GM10248 (cell line): Measurements from ENCODE around the gene CAMTA1.
"Not testable (repeated sequence)": the region's sequence is repeated elsewhere in the genome, so short reads cannot be mapped to it uniquely, and the experiment has no call there.

Source experiments
- CTCF ChIA-PET: fragments of 300-600 bp; sonication (Branson Sonifier 250); formaldehyde crosslinking; extraction: SDS; loops from one replicate; lab custom pipeline; 2021; ENCODE audit warnings: antibody characterized with exemption; lab: Yijun Ruan, JAX
- POLR2A ChIA-PET: fragments of 350-650 bp; sonication (Branson Sonifier 250); formaldehyde crosslinking; extraction: SDS; loops from one replicate; lab custom pipeline; 2020; ENCODE audit warnings: antibody characterized with exemption; lab: Yijun Ruan, JAX
- DNase-seq: peaks from one replicate; pipeline ENCODE4 v3.0.0; 2012; ENCODE audit errors: extremely low spot score
- CTCF ChIP-seq: IDR thresholded peaks from 2 replicates; pipeline ENCODE4 v1.5.1; 2012; ENCODE audit warnings: mild to moderate bottlenecking, low read depth; ENCODE audit errors: extremely low read depth, missing control alignments, control extremely low read depth

Gene CAMTA1

GRCh38 chr1:7705048-7705907 lies 920.0 kb downstream of the CAMTA1 start:
- no peak for TF ChIP-seq CTCF
- no peak for DNase-seq
- CTCF ChIA-PET: interaction anchor here (0.7 to 2.2 kb wide), 6 partner anchors 12 to 48 kb away, joined by 3 to 7 read pairs (median 4); no protein-coding TSS in a partner anchor
- POLR2A ChIA-PET: no interaction called here

GRCh38 chr1:7705908-7706216 lies 920.6 kb downstream of the CAMTA1 start:
- ChIA-PET POLR2A (no interaction called here), CTCF (interaction anchor here (1.2 to 2.2 kb wide), 2 partner anchors 37 to 38 kb away, joined by 3 to 7 read pairs; no protein-coding TSS in a partner anchor)
- TF ChIP-seq CTCF: no peak
- DNase-seq: no peak

- POLR2A ChIA-PET: no interaction called here
- no peak for DNase-seq
- no peak for TF ChIP-seq CTCF
- CTCF ChIA-PET: interaction anchor here (1.2 kb wide), 1 partner anchor 12 kb away, joined by 3 read pairs; no protein-coding TSS in a partner anchor
Measured at GRCh38 chr1:7707527-7707926, 922.3 kb downstream of the CAMTA1 start.

DNA sequence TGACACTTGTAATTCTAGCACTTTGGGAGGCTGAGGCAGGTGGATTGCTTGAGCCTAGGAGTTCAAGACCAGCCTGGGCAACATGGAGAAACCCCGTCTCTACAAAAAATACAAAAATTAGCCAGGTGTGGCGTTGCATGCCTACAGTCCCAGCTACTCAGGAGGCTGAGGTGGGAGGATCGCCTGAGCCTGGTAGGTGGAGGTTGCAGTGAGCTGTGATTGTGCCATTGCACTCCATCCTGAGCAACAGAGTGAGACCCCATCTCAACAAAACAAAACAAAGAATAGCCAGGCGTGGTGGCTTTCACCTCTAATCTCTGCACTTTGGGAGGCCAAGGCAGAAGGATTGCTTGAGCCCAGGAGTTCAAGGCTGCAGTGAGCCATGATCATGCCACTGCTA lies 922.8 kb downstream of the CAMTA1 start:
- CTCF ChIA-PET: interaction anchor here (3.0 kb wide), 1 partner anchor 12 kb away, joined by 14 read pairs; no protein-coding TSS in a partner anchor

DNA sequence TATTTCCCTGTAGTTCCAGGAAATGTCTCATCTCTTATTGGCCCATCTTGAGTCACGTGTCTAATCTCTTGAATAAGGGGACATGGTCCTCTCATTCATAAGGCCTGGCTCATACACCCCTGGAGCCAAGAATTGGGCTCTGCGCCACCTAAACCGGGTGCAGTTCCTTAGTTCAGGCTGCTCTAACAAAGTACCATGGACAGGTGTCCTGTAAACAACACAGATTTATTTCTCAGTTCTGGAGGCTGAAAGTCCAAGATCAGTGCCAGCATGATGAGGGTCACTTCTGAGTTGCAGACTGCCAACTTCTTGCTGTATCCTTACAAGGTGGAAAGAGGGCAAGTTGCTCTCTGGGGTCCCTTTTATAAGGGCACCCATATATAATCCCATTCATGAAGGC lies 925.6 kb downstream of the CAMTA1 start:
- CTCF ChIA-PET: interaction anchor here (1.0 to 3.0 kb wide), 3 partner anchors 9 to 42 kb away, joined by 3 to 14 read pairs (median 3); no protein-coding TSS in a partner anchor
- DNase-seq: no peak
- POLR2A ChIA-PET: no interaction called here
- no peak for TF ChIP-seq CTCF

More for the DNA sequence above, 922.8 kb downstream of the CAMTA1 start:
- DNase-seq, POLR2A ChIA-PET: not testable (repeated sequence)

GRCh38 chr1:7712731-7713323 lies 927.6 kb downstream of the CAMTA1 start:
- POLR2A ChIA-PET: no interaction called here
- DNase-seq: no peak
- CTCF ChIA-PET: interaction anchor here (1.0 kb wide), 1 partner anchor 41 kb away, joined by 3 read pairs; no protein-coding TSS in a partner anchor

More at GRCh38 chr1:7712731-7713323, 927.6 kb downstream of the CAMTA1 start:
- TF ChIP-seq CTCF: no peak
